H1 (cell line): Measurements from ENCODE around the gene CACNG6. TPM values are rescaled to one million over a fixed set of nuclear protein-coding genes. Genes with fewer than 3 reads are reported as not detected.
A peak's percentile ranks its signal among the peaks of the same experiment; 100 is the strongest.

Experiments used
- CREB1 ChIP-seq: IDR thresholded peaks from 2 replicates; pipeline ENCODE4 v1.6.1; 2012; ENCODE audit warnings: inconsistent platforms
- CTCF ChIP-seq, 3 experiments: IDR thresholded peaks; 1 replicate in 2 of 3; 2 replicates in 1 of 3; pipeline versions ENCODE4 v1.5.1 to v1.6.1; 2011; ENCODE audit warnings: low read length in 3 of 3, mild to moderate bottlenecking in 3 of 3, inconsistent platforms in 2 of 3, low read depth in 1 of 3, moderate library complexity in 1 of 3; ENCODE audit not compliant: insufficient read depth in 1 of 3; ENCODE audit errors: control extremely low read depth in 1 of 3
- FOSL1 ChIP-seq: IDR thresholded peaks from 2 replicates; pipeline ENCODE4 v1.6.1; 2011; ENCODE audit warnings: mild to moderate bottlenecking, low read depth, low read length, moderate library complexity; ENCODE audit not compliant: insufficient read depth
- GTF2F1 ChIP-seq: IDR thresholded peaks from 2 replicates; pipeline ENCODE4 v1.6.1; 2012; ENCODE audit warnings: low read depth, low read length, improper control_type of control experiment, borderline replicate concordance
- JUN ChIP-seq: IDR thresholded peaks from 2 replicates; pipeline ENCODE4 v1.6.1; 2011; ENCODE audit warnings: low read depth, mild to moderate bottlenecking, improper control_type of control experiment, low read length
- JUND ChIP-seq: IDR thresholded peaks from 2 replicates; pipeline ENCODE4 v1.6.1; 2011; ENCODE audit warnings: mild to moderate bottlenecking, improper control_type of control experiment, low read length
- MAFK ChIP-seq: IDR thresholded peaks from 2 replicates; pipeline ENCODE4 v1.6.1; 2012; ENCODE audit warnings: low read depth, mild to moderate bottlenecking, improper control_type of control experiment, low read length
- NRF1 ChIP-seq: IDR thresholded peaks from 2 replicates; pipeline ENCODE4 v1.6.1; 2011; ENCODE audit warnings: mild to moderate bottlenecking, low read depth, low read length, improper control_type of control experiment
- POLR2AphosphoS5 ChIP-seq: IDR thresholded peaks from 2 replicates; pipeline ENCODE4 v1.6.1; 2011; ENCODE audit warnings: low read depth, low read length
- RXRA ChIP-seq: IDR thresholded peaks from 2 replicates; pipeline ENCODE4 v1.6.1; 2011; ENCODE audit warnings: low read depth, mild to moderate bottlenecking, low read length, moderate library complexity; ENCODE audit not compliant: insufficient read depth
- SAP30 ChIP-seq: fragments of 300-600 bp; sonication (generic); IDR thresholded peaks from 2 replicates; pipeline ENCODE4 v1.7.1; 2012; ENCODE audit warnings: low read length, moderate library complexity, mild to moderate bottlenecking, inconsistent platforms; ENCODE audit not compliant: insufficient read depth, insufficient replicate concordance
- SIN3A ChIP-seq, 2 experiments: IDR thresholded peaks in 1 of 2; conservative IDR thresholded peaks in 1 of 2; 2 replicates each; pipeline ENCODE4 v1.6.1; 2011 to 2012; ENCODE audit warnings: low read length in 2 of 2, improper control_type of control experiment in 1 of 2, low read depth in 1 of 2, mild to moderate bottlenecking in 1 of 2
- SP2 ChIP-seq: IDR thresholded peaks from 2 replicates; pipeline ENCODE4 v1.6.1; 2012; ENCODE audit warnings: mild to moderate bottlenecking, low read length, inconsistent platforms
- SP4 ChIP-seq: IDR thresholded peaks from 2 replicates; pipeline ENCODE4 v1.6.1; 2012; ENCODE audit warnings: low read length, inconsistent platforms
- SUZ12 ChIP-seq: fragments of 200-600 bp; sonication (generic); IDR thresholded peaks from 2 replicates; pipeline ENCODE4 v1.6.1; 2012; ENCODE audit warnings: mild to moderate bottlenecking, inconsistent platforms, low read length, moderate library complexity, mixed read lengths
- TCF12 ChIP-seq: IDR thresholded peaks from 2 replicates; pipeline ENCODE4 v1.6.1; 2011; ENCODE audit warnings: low read depth, mild to moderate bottlenecking, low read length
- USF2 ChIP-seq: IDR thresholded peaks from 2 replicates; pipeline ENCODE4 v1.6.1; 2011; ENCODE audit warnings: low read length, improper control_type of control experiment
- polyA plus RNA-seq, 7 experiments: library from polyadenylated mRNA; depleted of rRNA in 3 of 7; stranded (reverse) in 5 of 7; unstranded in 2 of 7; fragments of >200 nt in 5 of 7; fragments of 200-250 nt in 2 of 7; gene quantifications; 1 replicate in 5 of 7; 2 replicates in 1 of 7; 4 replicates in 1 of 7; pipeline versions ENCODE4 v1.2.1 to v1.2.3, GENCODE V29; 2011 to 2013; ENCODE audit warnings: missing spikeins in 2 of 7, mixed read lengths in 2 of 7
- total RNA-seq: library from RNA; stranded (reverse); fragmentation: NEBNext Ultra II Directional; extraction: Animal tissue kit (Norgen Biotek cat#: 25700); gene quantifications from 2 replicates; pipeline ENCODE4 v1.2.1, GENCODE V29; 2021

Gene CACNG6
- total and polyA plus RNA-seq, 2 of the 8 experiments (the other 6 are each of a cell fraction or from before 2014, with no cell fraction given), result 1.2 to 1.6 TPM

GRCh38 chr19:53977991-53978731 lies 13.3 kb upstream of the CACNG6 start (continued):
- TF ChIP-seq USF2 (no peak), MAFK (no peak), NRF1 (no peak), POLR2AphosphoS5 (peak; percentile 80), SP2 (peak; percentile 87), SUZ12 (no peak), CREB1 (peak; percentile 39), CTCF (IDR thresholded peaks at IDR 0.05; ENCODE audit: control extremely low read depth in 1 of 3, insufficient read depth in 1 of 3, low read depth in 1 of 3, low read length in 3 of 3) (no peak), RXRA (no peak), SIN3A (conservative IDR thresholded peaks at IDR 0.05 in 1 of 2, IDR thresholded peaks at IDR 0.05 in 1 of 2; ENCODE audit: low read depth in 1 of 2, low read length in 2 of 2) (0 out of 4 replicates have a peak, but pooled peaks of 1 of the 2 experiments have one; percentile 19), GTF2F1 (no peak), SP4 (peak; percentile 92), FOSL1 (no peak), SAP30 (no peak), TCF12 (no peak), JUN (no peak), JUND (no peak)
